A673 (cell line): ENCODE results near the gene KCNJ14. TPM values are rescaled to one million over a fixed set of nuclear protein-coding genes. Genes with fewer than 3 reads are reported as not detected.
A peak's percentile ranks its signal among the peaks of the same experiment; 100 is the strongest.

Source experiments
- BruUV-seq: library from RNA; stranded (reverse); fragments of 400-500 nt; replicated peaks from 2 replicates; lab custom pipeline; 2021; lab: Mats Ljungman, UMichigan
- CTCF ChIA-PET: fragments of 300-600 bp; sonication (Branson Sonifier 250); formaldehyde crosslinking; loops from one replicate; lab custom pipeline; 2022; ENCODE audit warnings: antibody characterized with exemption; lab: Charles Lee
- POLR2A ChIA-PET: fragments of 300-600 bp; sonication (Branson Sonifier 250); formaldehyde crosslinking; loops from one replicate; lab custom pipeline; 2022; ENCODE audit warnings: antibody characterized with exemption; ENCODE audit not compliant: low non-redundant PET; lab: Charles Lee
- DNase-seq: peaks from one replicate; pipeline ENCODE4 v3.0.0-alpha.2; 2015; ENCODE audit warnings: low spot score
- H3K27ac ChIP-seq: fragments of 200-600 bp; sonication (generic); 2 replicates; pipeline ENCODE4 v1.5.1; 2016; ENCODE audit warnings: mixed run types, low read depth, mild to moderate bottlenecking, mixed read lengths, antibody characterized with exemption, low read length; ENCODE audit not compliant: poor library complexity, severe bottlenecking
- H3K27me3 ChIP-seq: fragments of 200-600 bp; sonication (generic); replicated peaks from 2 replicates; pipeline ENCODE4 v1.6.1; 2017; ENCODE audit warnings: mixed run types, low read depth, mild to moderate bottlenecking, mixed read lengths, antibody characterized with exemption, low read length; ENCODE audit not compliant: insufficient read depth, poor library complexity
- H3K36me3 ChIP-seq: fragments of 200-600 bp; sonication (generic); 2 replicates; pipeline ENCODE4 v1.6.1; 2016; ENCODE audit warnings: mixed run types, mild to moderate bottlenecking, mixed read lengths, antibody characterized with exemption, low read length; ENCODE audit not compliant: insufficient read depth, poor library complexity, severe bottlenecking
- H3K4me1 ChIP-seq: fragments of 200-600 bp; sonication (generic); 2 replicates; pipeline ENCODE4 v1.6.1; 2017; ENCODE audit warnings: mixed run types, mild to moderate bottlenecking, mixed read lengths, antibody characterized with exemption, low read length; ENCODE audit not compliant: insufficient read depth, poor library complexity, severe bottlenecking
- H3K4me3 ChIP-seq: fragments of 200-600 bp; sonication (generic); 2 replicates; pipeline ENCODE4 v1.5.1; 2016; ENCODE audit warnings: low read depth, mixed run types, mild to moderate bottlenecking, mixed read lengths, low read length; ENCODE audit not compliant: poor library complexity, severe bottlenecking
- H3K9me3 ChIP-seq: fragments of 200-600 bp; sonication (generic); 2 replicates; pipeline ENCODE4 v1.6.1; 2016; ENCODE audit warnings: mixed run types, low read depth, mild to moderate bottlenecking, mixed read lengths, antibody characterized with exemption, low read length; ENCODE audit not compliant: poor library complexity, severe bottlenecking
- CTCF ChIP-seq: fragments of 300-800, 200-600 bp; sonication (generic); conservative IDR thresholded peaks from 2 replicates; pipeline ENCODE4 v1.5.1; 2017; ENCODE audit warnings: low read depth, mild to moderate bottlenecking, antibody characterized with exemption, low read length, moderate library complexity, mixed read lengths
- EZH2 ChIP-seq: fragments of 200-600 bp; sonication (generic); IDR thresholded peaks from 2 replicates; pipeline ENCODE4 v1.6.1; 2017; ENCODE audit warnings: borderline replicate concordance, low read depth, mild to moderate bottlenecking, mixed read lengths, antibody characterized with exemption, low read length; ENCODE audit not compliant: poor library complexity, severe bottlenecking
- intact Hi-C: fragments of 100-400 bp; cut with micrococcal nuclease; formaldehyde crosslinking; loops from one replicate; pipeline ENCODE4 v1.10.0; 2022; ENCODE audit not compliant: unreplicated experiment
- total RNA-seq: library from RNA; stranded (reverse); gene quantifications from 2 replicates; pipeline ENCODE4 v1.2.3, GENCODE V29; 2021

Gene KCNJ14
- total RNA-seq, 1 experiment from 2014 or later, result 6.5 TPM

DNA sequence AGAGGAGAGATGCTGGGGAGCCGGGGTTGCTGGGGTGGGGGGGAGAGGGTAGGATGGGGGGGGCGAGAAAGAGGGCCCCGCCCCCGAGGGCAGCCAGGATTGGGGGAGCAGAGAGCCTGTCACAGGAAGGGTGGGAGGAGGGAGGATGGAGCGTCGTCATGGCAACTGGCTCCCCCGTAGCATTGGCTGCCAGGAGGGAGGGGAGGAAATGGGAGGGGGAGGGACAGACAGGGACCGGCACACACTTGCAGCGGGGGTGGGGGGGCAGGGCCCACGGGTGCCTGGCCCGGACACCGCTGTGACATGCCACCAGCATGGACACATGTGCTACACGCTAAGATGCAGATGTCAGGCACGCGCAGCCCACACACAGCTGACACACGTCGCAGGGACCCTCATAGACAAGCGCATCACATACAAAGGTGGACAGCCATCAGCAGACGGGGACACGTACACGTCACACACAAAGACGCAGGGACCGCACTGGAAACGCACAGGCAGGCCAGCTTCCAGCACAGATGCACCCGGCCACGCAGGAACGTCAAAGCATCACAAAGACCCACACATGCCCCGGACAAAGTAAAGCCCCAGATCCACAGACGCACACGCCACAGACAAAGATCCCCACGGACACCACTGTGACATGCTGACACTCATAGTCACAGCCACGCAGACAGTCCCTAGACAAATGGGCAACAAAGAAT, 56.6 kb downstream of the KCNJ14 start, which contains the start of gene LMTK3:
TSS of gene LMTK3 (minus strand) at position 36 of the 704 bp plus-strand sequence. CDS start 259 bp downstream, outside the sequence.
- H3K9me3 ChIP-seq, result no peaks in the 10 kb centered on the region
- H3K4me1 ChIP-seq, result no peaks in the 10 kb centered on the region
- CTCF ChIA-PET, result interaction anchor here (0.6 kb wide), 1 partner anchor 19 kb away, joined by 4 read pairs; no protein-coding TSS in a partner anchor
- peak; percentile 61 for DNase-seq
- no peak within 1 kb of the TSS for H3K27ac ChIP-seq
- intact Hi-C loops, result no loop called here
- no peaks in the 10 kb centered on the region for H3K27me3 ChIP-seq
- TF ChIP-seq CTCF, result no peak
- no peak for TF ChIP-seq EZH2
- no peaks in the 10 kb centered on the region for H3K36me3 ChIP-seq
- H3K4me3 ChIP-seq, result peak within 1 kb of the TSS; percentile 33
- no TSS peak for BruUV-seq
- POLR2A ChIA-PET, result no interaction called here

GRCh38 chr19:48512504-48513288, 57.3 kb downstream of the KCNJ14 start:
- intact Hi-C loops, result no loop called here
- Histone ChIP-seq H3K4me1 (no peaks in the 10 kb centered on the region), H3K36me3 (no peaks in the 10 kb centered on the region), H3K27me3 (no peaks in the 10 kb centered on the region), H3K4me3 (peak overlapping the region; percentile 58), H3K27ac (no peak overlapping the region), H3K9me3 (no peaks in the 10 kb centered on the region)
- TF ChIP-seq EZH2, result no peak
- no peak for TF ChIP-seq CTCF
- POLR2A ChIA-PET, result no interaction called here
- no TSS peak for BruUV-seq
- no peak for DNase-seq
- CTCF ChIA-PET, result no interaction called here

DNA sequence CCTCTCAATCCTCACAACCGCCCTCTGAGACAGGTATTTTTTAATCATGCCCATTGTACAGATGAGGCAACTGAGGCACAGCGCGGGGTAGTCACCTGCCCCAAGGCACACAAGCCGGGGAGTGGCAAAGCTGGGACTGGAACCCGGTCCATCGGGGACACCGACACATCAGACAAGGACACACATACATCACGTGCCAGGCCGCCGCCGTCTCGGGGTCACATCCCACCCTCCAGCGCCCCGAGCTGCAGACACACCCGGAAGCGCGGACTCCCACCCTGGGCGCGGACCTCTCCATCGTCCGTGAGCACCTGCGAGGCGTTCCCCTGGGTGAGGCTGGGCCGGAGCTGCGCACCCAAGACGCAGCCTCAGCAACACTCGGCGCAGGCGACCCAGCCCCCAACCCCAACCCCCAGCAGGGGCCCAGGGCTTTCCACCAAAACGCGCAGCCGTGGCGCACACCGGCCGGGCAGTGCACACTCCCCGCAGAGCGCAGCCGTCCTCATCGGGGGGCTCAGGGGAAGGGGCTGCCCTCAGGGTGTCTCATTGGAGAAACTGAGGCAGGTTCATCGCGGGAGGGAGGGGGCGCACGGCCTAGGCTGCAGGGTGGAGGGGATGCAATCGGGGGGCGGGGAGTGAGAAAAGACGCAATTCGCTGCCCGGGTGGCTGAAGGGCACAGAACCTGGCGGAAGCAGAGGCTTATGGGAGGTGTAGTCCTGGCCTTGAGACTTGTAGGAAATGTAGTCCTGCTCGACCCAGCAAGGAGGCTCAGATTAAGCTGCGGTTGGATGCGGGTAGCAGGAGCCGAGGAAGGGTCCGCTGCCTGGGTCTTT, 58.1 kb downstream of the KCNJ14 start:
- intact Hi-C loops, result no loop called here
- peak; percentile 84 for DNase-seq
- ChIA-PET CTCF (interaction anchor here (0.7 kb wide), 1 partner anchor 75 kb away, joined by 3 read pairs; no protein-coding TSS in a partner anchor), POLR2A (interaction anchor here (0.7 kb wide), 1 partner anchor 456 kb away, joined by 3 read pairs; no protein-coding TSS in a partner anchor)
- Histone ChIP-seq H3K27ac (no peak overlapping the region), H3K9me3 (no peaks in the 10 kb centered on the region), H3K4me1 (no peaks in the 10 kb centered on the region), H3K27me3 (no peaks in the 10 kb centered on the region), H3K4me3 (peak overlapping the region; percentile 58), H3K36me3 (no peaks in the 10 kb centered on the region)
- TF ChIP-seq CTCF (no peak), EZH2 (no peak)
- BruUV-seq, result no TSS peak
